NCI-H460 (cell line): ENCODE data around the gene RIPOR2. TPM values are rescaled to one million over a fixed set of nuclear protein-coding genes. Genes with fewer than 3 reads are reported as not detected.

Source experiments
- DNase-seq: peaks from one replicate; pipeline ENCODE4 v3.0.0-alpha.2; 2016; ENCODE audit warnings: low read depth; ENCODE audit errors: extremely low read depth
- polyA plus RNA-seq: library from polyadenylated mRNA; depleted of rRNA; stranded (reverse); fragments of >200 nt; gene quantifications from 2 replicates; pipeline ENCODE4 v1.2.3, GENCODE V29; 2014; cell fraction: nucleus; rRNA removed
- total RNA-seq: library from RNA; depleted of rRNA; stranded (reverse); fragments of >200 nt; shearing (Covaris generic); gene quantifications from 2 replicates; pipeline ENCODE4 v1.2.3, GENCODE V29; 2014; rRNA removed

RIPOR2 gene, protein sequence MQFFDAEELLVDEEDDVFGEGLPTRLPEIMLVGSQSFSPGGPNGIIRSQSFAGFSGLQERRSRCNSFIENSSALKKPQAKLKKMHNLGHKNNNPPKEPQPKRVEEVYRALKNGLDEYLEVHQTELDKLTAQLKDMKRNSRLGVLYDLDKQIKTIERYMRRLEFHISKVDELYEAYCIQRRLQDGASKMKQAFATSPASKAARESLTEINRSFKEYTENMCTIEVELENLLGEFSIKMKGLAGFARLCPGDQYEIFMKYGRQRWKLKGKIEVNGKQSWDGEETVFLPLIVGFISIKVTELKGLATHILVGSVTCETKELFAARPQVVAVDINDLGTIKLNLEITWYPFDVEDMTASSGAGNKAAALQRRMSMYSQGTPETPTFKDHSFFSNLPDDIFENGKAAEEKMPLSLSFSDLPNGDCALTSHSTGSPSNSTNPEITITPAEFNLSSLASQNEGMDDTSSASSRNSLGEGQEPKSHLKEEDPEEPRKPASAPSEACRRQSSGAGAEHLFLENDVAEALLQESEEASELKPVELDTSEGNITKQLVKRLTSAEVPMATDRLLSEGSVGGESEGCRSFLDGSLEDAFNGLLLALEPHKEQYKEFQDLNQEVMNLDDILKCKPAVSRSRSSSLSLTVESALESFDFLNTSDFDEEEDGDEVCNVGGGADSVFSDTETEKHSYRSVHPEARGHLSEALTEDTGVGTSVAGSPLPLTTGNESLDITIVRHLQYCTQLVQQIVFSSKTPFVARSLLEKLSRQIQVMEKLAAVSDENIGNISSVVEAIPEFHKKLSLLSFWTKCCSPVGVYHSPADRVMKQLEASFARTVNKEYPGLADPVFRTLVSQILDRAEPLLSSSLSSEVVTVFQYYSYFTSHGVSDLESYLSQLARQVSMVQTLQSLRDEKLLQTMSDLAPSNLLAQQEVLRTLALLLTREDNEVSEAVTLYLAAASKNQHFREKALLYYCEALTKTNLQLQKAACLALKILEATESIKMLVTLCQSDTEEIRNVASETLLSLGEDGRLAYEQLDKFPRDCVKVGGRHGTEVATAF
- total RNA-seq, result 0.06 and 0.27 TPM in 2 replicates
- polyA plus RNA-seq, result 0.06 and 0.10 TPM in 2 replicates

DNA sequence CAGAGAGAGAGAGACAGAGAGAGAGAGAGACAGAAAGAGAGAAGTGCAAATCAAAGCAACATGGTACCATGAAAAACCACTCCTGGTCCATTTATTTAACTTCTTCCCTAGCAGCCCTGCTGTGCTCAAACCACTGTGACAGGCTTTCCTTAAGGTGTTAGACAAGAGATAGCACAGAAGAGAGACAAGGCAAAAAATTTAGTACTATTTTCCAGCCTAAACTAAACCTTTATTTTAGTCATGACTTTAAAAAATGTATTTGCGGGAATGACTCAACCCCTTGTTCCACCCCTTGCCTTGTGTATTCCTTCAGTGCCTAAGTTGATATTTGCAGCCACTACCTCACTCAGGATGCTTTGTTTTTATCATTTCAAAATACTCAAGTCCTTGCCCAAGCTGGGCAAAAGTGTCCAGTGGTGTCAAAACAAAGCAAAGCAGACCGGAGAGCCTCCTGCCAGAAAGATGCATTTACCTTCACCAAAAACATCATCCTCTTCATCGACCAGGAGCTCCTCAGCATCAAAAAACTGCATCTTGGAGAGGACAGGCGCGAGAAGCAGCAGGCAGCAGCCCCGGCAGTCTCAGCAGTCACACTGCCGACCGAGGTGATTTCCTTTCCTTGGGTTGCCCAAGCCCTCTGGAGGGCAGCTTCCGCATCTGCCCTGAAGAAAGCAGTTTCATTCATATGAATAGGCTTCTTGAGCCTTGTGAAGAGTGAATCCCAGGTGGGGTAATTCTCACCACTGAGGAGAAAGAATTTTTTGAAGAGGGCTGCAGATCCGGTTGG lies at the start of gene RIPOR2:
Gene RIPOR2, minus strand, starts transcription at position 595 of the 787 bp plus-strand sequence. Its CDS starts 62 bp downstream, at position 533.
- DNase-seq, result no peak

DNA sequence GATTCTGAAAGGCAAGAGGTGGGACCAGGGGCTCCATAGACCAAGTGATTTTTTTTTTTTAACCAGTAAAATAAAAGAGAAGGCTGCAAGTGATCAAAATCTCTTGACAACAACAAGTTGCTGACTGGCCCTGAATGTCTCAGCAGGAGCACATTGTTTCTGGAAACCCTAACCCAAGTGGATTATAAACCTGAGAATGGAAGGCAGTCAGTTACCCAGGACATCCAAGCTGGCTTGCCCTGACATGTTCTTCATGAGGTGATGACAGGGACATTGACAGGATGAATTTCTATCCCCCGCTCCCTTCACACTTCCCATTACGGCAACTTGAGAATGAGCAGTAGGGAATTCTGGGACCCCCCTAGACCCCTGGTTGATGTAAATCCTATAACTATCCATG lies 49.6 kb upstream of the RIPOR2 start:
- DNase-seq, result no peak

DNA sequence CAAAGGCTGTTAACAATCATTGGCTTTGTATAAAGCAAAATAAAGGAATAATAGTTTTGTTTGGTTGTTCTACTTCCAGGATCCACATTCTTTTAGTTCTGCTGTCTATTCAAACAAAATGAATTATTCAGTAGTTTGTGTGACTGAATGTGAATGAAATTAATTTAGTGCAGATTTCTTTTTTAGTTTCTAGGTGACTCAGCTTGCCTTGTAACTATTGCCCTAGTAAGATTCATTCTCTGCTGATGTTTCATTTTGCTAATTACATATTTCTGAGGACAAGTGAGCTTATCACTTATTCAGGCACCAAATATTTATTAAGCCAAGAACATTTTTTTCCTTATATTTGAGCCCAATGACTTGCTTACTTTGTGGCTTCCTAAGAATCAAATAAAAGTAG lies 46.5 kb upstream of the RIPOR2 start:
- DNase-seq, result no peak

DNA sequence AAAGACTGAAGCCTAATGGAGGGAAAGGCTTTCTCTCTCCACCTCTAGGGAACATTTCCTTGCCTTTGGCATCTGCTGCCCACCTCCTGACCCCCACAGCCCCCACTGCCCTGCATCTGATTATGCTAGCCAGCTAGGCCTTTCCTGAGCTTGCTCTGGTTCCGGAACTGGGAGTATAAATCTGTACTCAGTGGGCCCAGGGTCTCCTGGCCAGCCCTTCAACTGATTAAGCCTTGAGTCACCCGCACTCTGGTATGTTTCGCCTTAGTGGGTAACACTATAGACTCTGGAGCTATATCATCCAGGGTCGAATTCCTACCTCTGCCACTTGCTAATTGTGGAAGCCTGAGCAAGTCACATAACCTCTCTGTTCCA lies 45.6 kb upstream of the RIPOR2 start:
- no peak for DNase-seq

DNA sequence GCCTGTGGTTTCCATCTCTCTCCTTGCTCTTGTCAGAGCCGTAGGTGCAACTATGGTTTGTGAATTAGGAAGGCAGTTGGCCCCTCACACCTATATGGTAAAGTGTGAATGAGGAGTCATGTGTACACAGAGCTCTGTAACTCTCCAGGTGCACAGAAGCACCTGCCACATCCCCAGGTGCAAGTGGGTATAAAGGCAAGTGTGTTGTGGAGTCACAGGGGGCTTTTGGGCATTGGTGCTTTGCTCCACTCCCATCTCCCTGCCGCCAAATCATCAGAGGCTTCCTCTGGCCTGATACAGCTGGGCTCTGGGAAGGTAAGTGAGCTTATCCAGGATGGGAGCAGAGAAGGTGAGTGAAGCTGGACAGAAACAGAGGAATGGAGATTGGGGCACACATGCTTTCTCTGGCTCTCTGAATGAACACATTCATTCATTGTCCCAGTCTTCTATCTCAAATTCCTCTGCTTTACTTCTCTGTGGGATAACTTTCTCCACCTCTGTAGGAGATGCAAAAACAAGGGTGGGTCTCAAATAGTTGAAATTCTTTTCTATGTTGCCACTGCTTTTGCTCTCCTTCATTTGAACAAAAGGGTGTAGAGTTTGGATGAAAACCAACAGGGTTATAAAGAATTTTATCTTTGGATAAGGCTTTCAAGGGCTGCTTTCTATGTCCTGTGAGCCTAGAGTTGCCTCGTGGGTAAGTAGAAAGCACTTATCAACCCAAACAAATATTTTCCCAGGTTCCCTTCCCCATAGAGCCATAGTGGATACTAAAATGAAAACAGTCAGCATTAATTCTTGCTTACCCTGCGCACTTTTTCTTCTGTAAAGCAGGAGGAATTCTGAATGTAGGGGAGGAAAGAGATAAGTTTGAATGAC lies 45.0 kb upstream of the RIPOR2 start:
- no peak for DNase-seq

DNA sequence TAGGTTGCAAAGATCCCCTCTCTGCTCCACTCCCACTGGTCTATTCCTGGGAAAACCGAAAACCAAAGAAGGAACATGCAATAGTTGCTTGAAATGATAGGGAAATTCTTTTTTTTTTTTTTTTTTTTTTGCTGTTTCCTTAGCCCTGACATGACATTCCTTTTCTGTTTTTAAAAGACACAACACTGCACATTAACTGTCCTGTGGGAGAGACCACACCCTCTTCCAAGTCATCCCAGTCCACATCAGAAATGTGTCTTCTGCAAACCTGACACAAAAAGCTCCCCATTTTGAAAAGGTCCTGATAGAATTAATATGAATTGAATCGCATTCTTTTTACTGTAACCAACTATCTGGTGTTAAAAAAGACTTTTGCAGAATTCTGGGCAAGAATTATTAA lies 43.4 kb upstream of the RIPOR2 start:
- no peak for DNase-seq

DNA sequence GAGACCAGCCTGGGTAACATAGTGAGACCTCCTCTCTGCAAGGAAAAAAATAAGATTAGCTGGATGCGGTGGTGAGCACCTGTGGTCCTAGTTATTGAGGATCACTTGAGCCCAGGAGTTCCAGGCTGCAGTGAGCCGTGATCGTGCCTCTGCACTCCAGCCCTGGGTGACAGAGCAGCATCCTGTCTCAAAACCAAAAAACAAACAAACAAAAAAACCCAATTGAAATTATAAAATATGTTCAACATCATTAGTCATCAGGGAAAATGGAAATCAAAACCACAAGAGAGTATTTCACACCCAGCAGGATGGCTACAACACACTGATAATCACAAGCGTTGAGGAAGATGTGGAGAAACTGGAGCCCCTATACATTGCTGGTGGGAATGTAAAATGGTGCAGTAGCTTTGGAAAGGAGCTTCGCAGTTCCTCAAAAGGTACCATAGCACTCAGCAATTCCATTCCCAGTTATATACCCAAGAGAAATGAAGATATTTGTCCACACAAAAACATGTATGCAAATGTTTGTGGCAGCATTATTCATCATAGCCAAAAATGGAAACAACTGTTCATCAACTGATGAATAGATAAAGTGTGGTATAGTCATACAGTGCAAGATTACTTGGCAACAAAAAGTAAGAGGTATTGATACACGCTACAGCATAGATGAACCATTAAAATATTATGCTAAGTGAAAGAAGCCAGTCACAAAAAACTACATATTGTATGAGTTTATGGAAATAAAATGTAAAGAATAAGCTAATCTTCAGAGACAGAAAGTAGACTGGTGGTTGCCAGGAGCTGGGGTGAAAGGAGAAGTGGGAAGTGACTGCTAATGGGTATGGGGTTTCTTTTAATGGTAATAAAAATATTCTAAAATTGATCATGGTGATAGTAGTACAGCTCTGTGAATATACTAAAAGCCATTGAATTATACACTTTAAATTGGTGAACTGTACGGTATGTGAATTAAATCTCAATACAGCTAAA lies 38.7 kb upstream of the RIPOR2 start:
- no peak for DNase-seq

DNA sequence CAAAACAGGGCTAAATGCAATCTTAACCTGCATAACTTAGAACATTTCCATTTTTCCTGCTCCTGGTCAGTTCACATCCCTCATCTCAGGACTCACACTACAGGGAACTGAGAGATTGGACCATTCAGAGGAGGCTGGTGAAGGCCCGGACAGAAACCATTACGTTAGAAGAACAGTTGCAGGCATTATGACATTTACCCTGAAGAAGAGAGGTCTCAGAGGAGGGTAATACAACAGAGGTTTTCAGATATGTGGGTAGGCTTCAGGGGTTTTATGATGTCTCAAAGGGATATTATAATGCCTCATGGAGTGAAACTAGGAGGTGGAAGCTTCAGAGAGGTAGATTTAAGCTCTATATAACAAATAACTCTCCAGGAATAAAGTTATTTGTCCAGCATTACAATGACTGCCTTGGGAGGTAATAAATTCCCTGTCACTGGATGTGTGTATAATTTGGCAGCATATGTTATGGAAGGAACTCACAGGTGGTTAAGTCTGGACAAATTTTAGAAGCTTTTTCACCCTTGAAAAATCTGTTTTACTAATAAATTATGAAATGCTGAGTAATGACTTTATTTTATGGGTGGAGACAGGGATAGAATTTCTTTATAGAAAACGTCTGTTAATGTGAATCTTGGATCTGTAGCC lies 36.7 kb upstream of the RIPOR2 start:
- DNase-seq, result no peak

DNA sequence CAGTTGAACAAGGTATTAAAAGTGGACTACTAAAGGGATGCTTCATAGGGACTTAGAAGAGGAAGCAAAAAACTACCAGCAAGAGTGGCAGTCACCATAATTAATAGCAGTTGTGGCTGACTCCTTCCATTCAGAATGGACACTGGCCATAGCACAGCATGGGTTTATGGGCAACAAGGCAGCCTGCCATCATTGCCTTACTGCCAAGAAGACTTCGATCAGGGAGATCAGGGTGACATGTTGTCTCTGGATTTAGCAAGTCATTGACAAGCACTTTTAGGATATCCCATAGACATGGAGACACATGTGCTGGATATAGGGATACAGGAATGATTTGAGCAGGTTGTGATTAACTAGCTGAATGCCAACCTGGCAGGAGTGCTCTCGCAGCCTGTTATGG lies 35.3 kb upstream of the RIPOR2 start:
- DNase-seq, result no peak

DNA sequence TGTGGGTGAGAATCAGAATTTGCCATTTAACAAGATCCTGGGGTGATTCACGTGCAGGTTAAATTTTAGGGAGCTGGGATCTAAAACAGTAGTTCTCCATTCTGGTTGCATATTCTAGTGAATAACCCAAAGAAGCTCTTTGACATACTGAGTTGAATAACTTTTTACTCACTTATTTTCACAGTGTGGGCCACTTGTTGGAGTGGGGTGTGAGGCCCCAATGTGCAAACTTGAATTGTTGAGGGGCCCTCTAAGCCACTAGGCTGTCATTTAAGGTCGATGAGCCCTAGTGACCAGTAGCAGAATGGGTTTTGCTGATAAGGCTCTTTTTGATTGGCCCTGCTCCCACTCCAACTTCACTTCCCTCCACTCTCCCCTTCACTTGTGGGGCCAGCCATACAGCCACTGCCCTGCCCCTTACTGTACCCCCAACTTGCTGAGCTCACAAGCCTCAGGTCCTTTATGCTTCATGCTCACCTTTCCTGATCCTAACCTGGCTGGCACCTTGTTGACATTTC lies 33.6 kb upstream of the RIPOR2 start:
- no peak for DNase-seq

DNA sequence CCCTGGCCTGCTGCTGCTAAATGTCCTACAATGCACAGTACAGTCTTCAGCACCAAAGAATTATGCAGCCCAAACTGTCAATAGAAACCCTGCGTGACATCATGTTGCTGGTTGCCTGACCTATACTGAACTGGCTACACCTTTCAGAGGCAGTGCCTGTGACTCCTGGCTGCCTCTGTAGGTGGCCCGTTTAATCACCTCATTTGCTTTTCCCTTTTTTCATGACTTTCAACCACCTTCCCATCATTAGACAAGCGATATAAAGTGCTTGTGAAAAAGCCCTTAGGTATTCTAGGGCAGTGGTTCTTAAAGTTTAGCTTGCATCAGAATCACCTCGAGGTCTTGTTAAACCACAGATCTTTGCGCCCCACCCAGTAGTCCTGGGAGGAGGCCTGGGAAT lies 33.0 kb upstream of the RIPOR2 start:
- DNase-seq, result no peak

DNA sequence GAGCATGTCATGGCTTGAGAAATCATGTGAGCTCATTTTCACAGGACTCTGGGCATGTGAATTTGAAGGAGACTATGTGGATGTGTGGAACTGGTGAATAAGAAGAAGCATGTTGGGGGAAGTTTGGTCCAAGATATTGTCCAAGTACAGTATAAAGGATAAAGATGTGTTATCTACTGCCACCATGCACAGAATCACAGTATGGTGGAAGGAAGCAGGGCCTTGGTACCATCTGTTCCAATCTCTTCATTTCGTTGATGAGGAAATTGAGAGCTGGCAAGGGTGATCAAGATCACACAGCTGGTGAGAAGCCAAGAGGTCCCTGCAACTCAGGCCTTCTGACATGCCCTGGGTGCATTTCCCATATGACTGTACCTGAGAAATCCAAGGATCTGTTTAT lies 31.5 kb upstream of the RIPOR2 start:
- DNase-seq, result no peak

DNA sequence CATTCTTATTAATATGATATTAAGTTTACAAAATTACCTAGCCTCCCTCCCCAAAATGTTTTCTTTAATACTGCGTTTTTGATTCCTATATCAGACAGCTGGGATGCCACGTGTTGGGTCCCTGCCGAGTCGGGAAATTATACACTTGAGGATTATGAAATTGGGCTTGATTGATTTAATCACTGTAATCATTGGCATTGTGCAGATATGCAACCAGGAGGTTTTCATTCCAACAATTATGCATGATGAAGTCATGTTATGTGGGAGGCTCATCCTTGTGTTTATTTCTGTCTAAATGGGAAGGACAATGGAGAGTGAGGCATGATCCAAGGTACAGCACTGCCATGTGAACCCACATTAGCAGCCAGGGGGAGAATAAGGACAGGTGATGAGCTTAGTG lies 30.6 kb upstream of the RIPOR2 start:
- no peak for DNase-seq

DNA sequence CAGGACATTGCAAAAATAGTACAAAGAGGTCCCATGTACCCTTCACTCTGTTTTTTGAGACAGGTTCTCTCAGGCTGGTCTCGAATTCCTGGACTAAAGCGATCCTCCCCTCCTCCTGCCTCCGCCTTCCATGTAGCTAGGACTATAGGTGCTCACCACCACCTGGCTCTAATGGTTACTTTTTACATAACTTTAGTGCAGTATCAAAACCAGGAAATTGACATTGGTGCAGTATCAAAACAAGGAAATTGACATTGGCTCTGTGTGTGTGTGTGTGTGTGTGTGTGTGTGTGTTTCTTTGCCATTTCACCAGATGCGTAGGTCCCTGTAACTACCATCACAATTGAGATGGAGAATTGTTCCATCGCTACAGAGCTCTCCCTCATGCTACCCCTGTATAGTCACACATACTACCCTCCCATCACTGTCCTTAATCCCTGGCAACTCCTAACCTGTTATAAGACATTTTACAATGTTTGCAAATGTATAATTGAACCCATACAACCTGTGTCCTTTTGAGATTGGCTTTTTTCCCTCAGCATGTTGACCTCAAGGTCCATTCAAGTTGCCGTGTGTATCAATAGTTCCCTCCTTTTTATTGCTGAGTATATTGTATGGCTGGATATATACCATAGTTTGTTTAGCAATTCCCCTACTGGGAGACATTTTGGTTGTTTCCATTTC lies 28.3 kb upstream of the RIPOR2 start:
- DNase-seq, result no peak

DNA sequence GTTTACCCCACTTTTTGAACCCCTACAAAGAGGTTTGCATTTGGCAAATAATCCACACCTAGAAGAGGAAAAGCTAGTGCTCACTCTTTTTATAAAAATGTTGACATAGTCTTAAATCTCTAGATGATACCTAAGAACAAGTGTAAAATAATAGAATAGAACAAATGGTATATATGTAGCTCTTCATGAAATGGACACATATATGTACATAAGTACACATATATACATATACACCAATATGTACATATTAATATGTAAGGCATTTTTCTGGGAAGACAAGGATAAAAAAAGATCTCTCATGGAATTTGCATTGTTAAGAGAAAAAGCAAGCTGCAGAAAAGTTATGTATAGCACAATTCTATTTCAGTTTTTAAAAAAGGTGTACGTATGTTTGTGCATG lies 27.6 kb upstream of the RIPOR2 start:
- DNase-seq, result no peak

DNA sequence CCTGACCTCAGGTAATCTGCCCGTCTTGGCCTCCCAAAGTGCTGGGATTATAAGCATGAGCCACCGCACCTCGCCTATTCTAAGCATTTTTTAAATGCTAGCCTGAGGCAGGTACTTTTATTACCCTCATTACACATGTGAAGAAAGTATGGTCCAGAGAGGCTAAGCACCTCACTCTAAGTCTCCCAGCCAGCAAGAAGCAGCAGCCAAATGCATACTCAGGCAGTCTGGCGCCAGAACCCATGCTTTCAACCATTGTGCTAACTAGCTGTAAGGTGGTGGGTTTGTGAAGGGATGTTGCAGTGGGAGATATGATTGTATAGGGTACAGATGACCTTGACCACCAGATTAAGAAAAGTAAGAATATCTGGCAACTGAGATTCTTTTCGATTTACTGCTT lies 26.1 kb upstream of the RIPOR2 start:
- no peak for DNase-seq

DNA sequence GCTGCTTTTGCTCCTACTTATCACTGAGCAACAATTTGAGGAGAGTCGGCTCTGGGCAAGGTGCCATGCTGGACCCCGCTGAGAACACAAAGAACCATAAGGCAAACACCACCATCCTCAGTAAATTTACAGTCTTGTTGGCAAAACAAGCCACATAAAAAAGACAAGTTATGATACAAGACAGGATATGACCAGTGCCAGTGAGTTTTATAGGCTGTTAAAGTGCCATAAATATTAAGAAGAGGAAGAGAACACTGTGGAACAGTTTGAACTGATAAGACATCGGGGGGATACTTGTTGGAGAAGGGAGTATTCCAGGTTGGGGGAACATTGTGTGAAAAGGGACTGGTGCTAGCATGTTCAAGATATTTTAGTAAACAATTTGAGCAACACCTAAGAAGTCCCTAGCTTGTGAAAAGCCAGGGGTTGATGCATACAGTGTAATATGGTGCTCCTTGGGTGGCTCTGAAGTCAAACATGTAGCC lies 25.3 kb upstream of the RIPOR2 start:
- DNase-seq, result no peak
